GM12892 (cell line): ENCODE measurements around the gene FAH.

Experiments used
- POLR2A ChIP-seq: IDR thresholded peaks from 2 replicates; pipeline ENCODE4 v1.6.1; 2011; ENCODE audit warnings: low read depth, low read length, control low read depth
- POLR2AphosphoS5 ChIP-seq: IDR thresholded peaks from 2 replicates; pipeline ENCODE4 v1.6.1; 2011; ENCODE audit warnings: low read depth, low read length, control low read depth
- TAF1 ChIP-seq: IDR thresholded peaks from 2 replicates; pipeline ENCODE4 v1.6.1; 2011; ENCODE audit warnings: low read depth, mild to moderate bottlenecking, control low read depth, low read length, borderline replicate concordance

DNA sequence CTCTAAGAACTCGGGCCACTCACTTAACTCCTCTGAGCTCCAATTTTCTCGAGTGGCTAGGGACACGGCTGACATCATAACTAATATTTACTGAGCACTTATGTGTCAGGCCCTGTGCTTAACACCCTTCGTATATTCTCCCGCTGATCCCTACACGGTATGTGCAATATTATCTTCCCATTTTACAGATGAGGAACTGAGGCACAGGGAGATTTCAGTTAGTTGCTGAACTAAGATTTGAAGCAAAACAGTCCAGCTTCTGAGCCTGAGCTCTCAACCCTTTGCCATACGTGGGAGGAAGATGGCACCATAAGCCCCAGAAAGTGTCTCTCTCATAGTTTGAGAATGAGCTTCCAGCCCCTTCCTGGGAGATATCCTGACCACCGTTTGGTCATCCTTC, 19.6 kb downstream of the FAH start:
- TF ChIP-seq POLR2AphosphoS5: no peak
- TF ChIP-seq POLR2A: no peak
- no peak for TF ChIP-seq TAF1
